Body of pancreas (tissue), 4 donors: ENCODE data around the gene GMPPA. TPM values are rescaled to one million over a fixed set of nuclear protein-coding genes. Genes with fewer than 3 reads are reported as not detected.

ENCODE experiments used
- ATAC-seq: fragments of 150-250 bp; one replicate; pipeline ENCODE4 v1.9.1; 2016
- DNase-seq, 4 donors: peaks; one replicate each; pipeline ENCODE4 v3.0.0-alpha.2; 2019
- H3K27ac ChIP-seq, 4 donors: fragments of 200-600 bp; sonication (generic); 1 replicate in 3 of 4; 2 replicates in 1 of 4; pipeline versions ENCODE4 v1.5.1 to v1.6.1; 2016 to 2019; ENCODE audit warnings: mild to moderate bottlenecking in 1 of 4, mixed read lengths in 1 of 4, moderate library complexity in 1 of 4
- H3K27me3 ChIP-seq, 2 donors: fragments of 200-600 bp; sonication (generic); one replicate each; pipeline ENCODE4 v1.6.0; 2016; ENCODE audit warnings: mild to moderate bottlenecking in 1 of 2
- H3K36me3 ChIP-seq, 2 donors: fragments of 200-600 bp; sonication (generic); replicated peaks in 1 of 2; 2 replicates each; pipeline ENCODE4 v1.5.1; 2016; ENCODE audit warnings: low read depth in 2 of 2; ENCODE audit not compliant: insufficient read depth in 1 of 2
- H3K4me1 ChIP-seq: fragments of 200-600 bp; sonication (generic); one replicate; pipeline ENCODE4 v1.6.0; 2016
- H3K4me3 ChIP-seq, 2 donors: fragments of 200-600 bp; sonication (generic); 1 replicate in 1 of 2; 2 replicates in 1 of 2; pipeline ENCODE4 v1.5.1; 2016 to 2019
- H3K9me3 ChIP-seq, 3 donors: fragments of 200-600 bp; sonication (generic); 1 replicate in 2 of 3; 2 replicates in 1 of 3; pipeline ENCODE4 v1.5.1; 2016
- CTCF ChIP-seq, 7 experiments: fragments of 450-650 bp in 4 of 7; fragments of 200-600 bp in 3 of 7; sonication (generic) in 3 of 7; IDR thresholded peaks; one replicate each; pipeline ENCODE4 v1.5.1; 2016 to 2019; ENCODE audit warnings: antibody characterized with exemption in 7 of 7
- POLR2A ChIP-seq, 3 donors: fragments of 450-650 bp; IDR thresholded peaks; one replicate each; pipeline ENCODE4 v1.6.1; 2016; ENCODE audit warnings: antibody characterized with exemption in 3 of 3, mild to moderate bottlenecking in 2 of 3
- WGBS, 2 donors: methylation state at CpG; one replicate each; pipeline ENCODE4 v1.1.5; 2017; 5-methylcytosine and 5-hydroxymethylcytosine counted together
- intact Hi-C: fragments of 100-400 bp; cut with DNase I; formaldehyde crosslinking; loops from one replicate; pipeline ENCODE4 v1.15.1; 2023
- total RNA-seq, 2 donors: library from RNA; depleted of rRNA; stranded (reverse); fragments of >200 nt; gene quantifications; one replicate each; pipeline ENCODE4 v1.1.0, GENCODE V29; 2016

GMPPA gene
- total RNA-seq = 10 to 100 TPM; 40.5 to 57.4 TPM

GRCh38 chr2:219498280-219499057 lies at the start of gene GMPPA:
GMPPA (plus strand) TSS chr2:219498891; CDS start chr2:219499976, 1,085 bp downstream.
- Histone ChIP-seq H3K27me3 (peaks cover 0 to 4% of the 10 kb centered on the region in 2 donors), H3K4me3 (peak within 1 kb of the TSS; percentile 38 to 63), H3K4me1 (peaks cover 39% of the 10 kb centered on the region), H3K9me3 (no peaks in the 10 kb centered on the region), H3K36me3 (peaks cover 0 to 2% of the 10 kb centered on the region in 2 donors), H3K27ac (peak within 1 kb of the TSS; percentile 87 to 97 (median 96))
- 0 to 1% methylated on average over 46 to 48 of the region's 49 CpGs for WGBS, 2 donors
- ATAC-seq (peak; percentile 89), DNase-seq (peak; percentile 97 to 98 (median 97))
- intact Hi-C loops = loop anchor here (5.0 kb wide), 1 partner anchor 34 kb away; no protein-coding TSS in a partner anchor
- TF ChIP-seq POLR2A (IDR thresholded peaks at IDR 0.05) (peak; percentile 39 to 83 (median 81)), CTCF (IDR thresholded peaks at IDR 0.05) (peak in 3 of 7 experiments; percentile 20 to 37 (median 28))

GRCh38 chr2:219449609-219450008 lies 49.1 kb upstream of the GMPPA start:
- Histone ChIP-seq H3K4me3 (no peak overlapping the region), H3K4me1 (peaks cover 18% of the 10 kb centered on the region), H3K27ac (no peak overlapping the region), H3K9me3 (no peaks in the 10 kb centered on the region), H3K36me3 (no peaks in the 10 kb centered on the region), H3K27me3 (peaks cover 0 to 13% of the 10 kb centered on the region in 2 donors)
- TF ChIP-seq CTCF (IDR thresholded peaks at IDR 0.05) (no peak), POLR2A (IDR thresholded peaks at IDR 0.05) (no peak)
- no peak for ATAC-seq
- 69 to 76% methylated on average over 5 of the region's 5 CpGs for WGBS, 2 donors
- DNase-seq = no peak
- intact Hi-C loops = no loop called here

GRCh38 chr2:219451661-219452360 lies 46.9 kb upstream of the GMPPA start:
- Histone ChIP-seq H3K36me3 (no peaks in the 10 kb centered on the region), H3K27ac (no peak overlapping the region), H3K27me3 (peaks cover 0 to 13% of the 10 kb centered on the region in 2 donors), H3K9me3 (no peaks in the 10 kb centered on the region), H3K4me1 (peaks cover 18% of the 10 kb centered on the region), H3K4me3 (no peak overlapping the region)
- ATAC-seq = no peak
- TF ChIP-seq POLR2A (IDR thresholded peaks at IDR 0.05) = no peak
- no peak for TF ChIP-seq CTCF (IDR thresholded peaks at IDR 0.05)
- DNase-seq = peak in 1 of 4 donors; percentile 18
- intact Hi-C loops = no loop called here
- WGBS, 2 donors = 64 to 66% methylated on average over 8 to 15 of the region's 18 CpGs

GRCh38 chr2:219452361-219453317 lies 46.1 kb upstream of the GMPPA start:
- peak; percentile 49 for ATAC-seq
- Histone ChIP-seq H3K9me3 (no peaks in the 10 kb centered on the region), H3K27ac (no peak overlapping the region), H3K36me3 (no peaks in the 10 kb centered on the region), H3K4me3 (no peak overlapping the region), H3K4me1 (peaks cover 18% of the 10 kb centered on the region), H3K27me3 (peaks cover 0 to 11% of the 10 kb centered on the region in 2 donors)
- TF ChIP-seq CTCF (IDR thresholded peaks at IDR 0.05) = no peak
- intact Hi-C loops = no loop called here
- peak in 1 of 4 donors; percentile 28 for DNase-seq
- WGBS, 2 donors = 69 to 74% methylated on average over 22 to 23 of the region's 23 CpGs
